CD8-positive, alpha-beta memory T cell (primary cell): ENCODE results near the gene SMARCA2. TPM values are rescaled to one million over a fixed set of nuclear protein-coding genes. Genes with fewer than 3 reads are reported as not detected.

ENCODE experiments used
- CTCF ChIA-PET: fragments of 350-600 bp; sonication (Branson Sonifier 250); formaldehyde crosslinking; loops from one replicate; lab custom pipeline; 2021; ENCODE audit warnings: antibody characterized with exemption; lab: Charles Lee
- POLR2A ChIA-PET: fragments of 350-600 bp; sonication (Branson Sonifier 250); formaldehyde crosslinking; loops from one replicate; lab custom pipeline; 2021; ENCODE audit warnings: antibody characterized with exemption; lab: Charles Lee
- DNase-seq, 5 donors: peaks; one replicate each; pipeline versions ENCODE4 v3.0.0 to v3.0.0-alpha.2; 2020 to 2022; ENCODE audit warnings: mixed read lengths in 1 of 5
- H3K27ac ChIP-seq: one replicate; pipeline ENCODE4 v1.7.0; 2013; ENCODE audit warnings: low read depth, mild to moderate bottlenecking, low read length, moderate library complexity
- H3K27me3 ChIP-seq: 2 replicates; pipeline ENCODE4 v1.7.0; 2013; ENCODE audit warnings: low read length, mild to moderate bottlenecking; ENCODE audit not compliant: insufficient read depth, poor library complexity, severe bottlenecking
- H3K36me3 ChIP-seq: 2 replicates; pipeline ENCODE4 v1.7.0; 2013; ENCODE audit warnings: mild to moderate bottlenecking, low read length, moderate library complexity; ENCODE audit not compliant: insufficient read depth
- H3K4me1 ChIP-seq: 2 replicates; pipeline ENCODE4 v1.7.0; 2013; ENCODE audit warnings: mild to moderate bottlenecking, low read length, moderate library complexity; ENCODE audit not compliant: insufficient read depth
- H3K4me3 ChIP-seq: 2 replicates; pipeline ENCODE4 v1.7.0; 2013; ENCODE audit warnings: mild to moderate bottlenecking, low read length
- H3K9me3 ChIP-seq: 2 replicates; pipeline ENCODE4 v1.7.0; 2013; ENCODE audit warnings: mild to moderate bottlenecking, low read length
- H3K27ac Mint-ChIP-seq, 8 donors: one replicate each; pipeline ENCODE4 v1.8.0; 2020 to 2021; ENCODE audit warnings: mixed read lengths in 8 of 8, mild to moderate bottlenecking in 6 of 8, inconsistent platforms in 3 of 8, moderate library complexity in 3 of 8
- H3K27me3 Mint-ChIP-seq, 2 donors: one replicate each; pipeline ENCODE4 v1.8.0; 2020 to 2021; ENCODE audit warnings: mixed read lengths in 2 of 2, mild to moderate bottlenecking in 1 of 2, moderate library complexity in 1 of 2
- H3K36me3 Mint-ChIP-seq, 3 donors: one replicate each; pipeline ENCODE4 v1.8.0; 2020 to 2021; ENCODE audit warnings: mixed read lengths in 3 of 3, inconsistent platforms in 1 of 3, mild to moderate bottlenecking in 1 of 3
- H3K4me1 Mint-ChIP-seq, 3 donors: one replicate each; pipeline ENCODE4 v1.8.0; 2020 to 2021; ENCODE audit warnings: mixed read lengths in 3 of 3, inconsistent platforms in 1 of 3, mild to moderate bottlenecking in 1 of 3
- H3K4me3 Mint-ChIP-seq, 7 donors: one replicate each; pipeline ENCODE4 v1.8.0; 2020 to 2021; ENCODE audit warnings: mixed read lengths in 7 of 7, mild to moderate bottlenecking in 6 of 7, moderate library complexity in 4 of 7, inconsistent platforms in 2 of 7
- H3K9me3 Mint-ChIP-seq, 5 donors: one replicate each; pipeline ENCODE4 v1.8.0; 2020 to 2022; ENCODE audit warnings: mixed read lengths in 5 of 5, mild to moderate bottlenecking in 3 of 5, moderate library complexity in 2 of 5, inconsistent platforms in 1 of 5
- polyA plus RNA-seq: library from polyadenylated mRNA; unstranded; fragments of 300-500 nt; fragmentation: Illumina TruSeq; gene quantifications from one replicate; pipeline ENCODE4 v1.2.3, GENCODE V29; 2021
- total RNA-seq, 2 experiments: library from RNA; stranded (reverse); gene quantifications; one replicate each; pipeline ENCODE4 v1.2.3, GENCODE V29; 2021

The SMARCA2 gene
- total and polyA plus RNA-seq, 3 experiments from 2014 or later = 56.7 to 156 (median 145) TPM

DNA sequence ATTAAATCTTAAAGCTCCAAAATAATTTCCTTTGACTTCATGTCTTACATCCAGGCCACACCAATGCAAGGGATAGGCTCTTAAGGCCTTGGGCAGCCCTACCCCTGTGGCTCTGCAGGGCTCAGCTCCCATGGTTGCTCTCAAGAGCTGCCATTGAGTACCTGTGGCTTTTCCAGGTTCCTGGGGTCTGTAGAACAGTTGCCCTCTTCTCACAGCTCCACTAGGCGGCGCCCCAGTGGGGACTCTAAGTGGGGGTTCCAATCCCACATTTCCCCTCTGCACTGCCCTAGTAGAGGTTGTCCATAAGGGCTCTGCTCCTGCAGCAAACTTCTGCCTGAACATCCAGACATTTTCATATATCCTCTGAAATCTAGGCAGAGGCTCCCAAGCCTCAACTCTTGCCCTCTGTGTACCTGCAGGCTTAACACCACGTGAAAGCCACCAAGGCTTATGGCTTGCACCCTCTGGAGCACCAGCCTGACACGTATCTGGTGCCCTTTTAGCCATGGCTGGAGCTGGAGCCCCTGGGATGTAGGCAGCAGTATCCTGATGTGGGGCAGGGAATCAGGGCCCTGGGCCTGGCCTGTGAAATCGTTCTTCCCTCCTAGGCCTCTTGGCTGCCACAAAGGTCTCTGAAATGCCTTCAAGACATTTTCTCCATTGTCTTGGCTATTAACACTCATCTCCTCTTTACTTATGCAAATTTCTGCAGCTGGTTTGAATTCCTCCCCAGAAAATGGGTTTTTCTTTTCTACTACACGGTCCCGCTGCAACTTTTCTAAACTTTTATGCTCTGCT, 185.1 kb downstream of the SMARCA2 start:
- POLR2A ChIA-PET = no interaction called here
- H3K27ac Mint-ChIP-seq = peak overlapping the region in 1 of 8 donors; percentile 39
- CTCF ChIA-PET = no interaction called here

DNA sequence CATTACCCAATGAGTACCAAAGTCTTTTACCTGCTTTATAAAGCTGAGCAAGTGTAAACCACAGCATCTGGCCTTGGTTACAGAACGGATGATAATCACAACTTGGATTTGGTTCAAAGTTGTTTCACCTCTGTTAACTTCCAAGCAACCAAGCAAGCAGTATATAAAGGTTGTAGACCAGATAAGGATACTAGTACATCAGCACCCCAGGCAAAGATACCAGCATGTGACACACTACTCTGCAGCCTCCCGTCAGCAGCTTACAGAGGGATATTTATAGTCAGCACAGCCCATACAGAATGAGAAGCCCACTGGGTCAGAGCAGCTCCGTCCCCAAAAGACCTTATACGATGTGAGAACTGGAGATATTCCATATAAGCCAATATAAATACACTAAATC, 193.3 kb downstream of the SMARCA2 start:
- Histone ChIP-seq H3K4me3 (no peak overlapping the region), H3K27ac (no peak overlapping the region), H3K9me3 (no peaks in the 10 kb centered on the region), H3K4me1 (no peaks in the 10 kb centered on the region), H3K36me3 (no peaks in the 10 kb centered on the region), H3K27me3 (no peaks in the 10 kb centered on the region)
- Mint-ChIP-seq H3K27me3 (no peaks in the 10 kb centered on the region), H3K9me3 (peaks cover 0 to 4% (median 0%) of the 10 kb centered on the region in 5 donors), H3K36me3 (peaks cover 3 to 4% (median 4%) of the 10 kb centered on the region in 3 donors), H3K27ac (no peak overlapping the region), H3K4me1 (no peaks in the 10 kb centered on the region), H3K4me3 (no peak overlapping the region)
- ChIA-PET CTCF (no interaction called here), POLR2A (no interaction called here)
- DNase-seq = no peak

More for the DNA sequence above, 185.1 kb downstream of the SMARCA2 start:
- Mint-ChIP-seq H3K27me3 (peaks cover 0 to 4% of the 10 kb centered on the region in 2 donors), H3K4me3 (no peak overlapping the region), H3K36me3 (peaks cover 44 to 68% (median 61%) of the 10 kb centered on the region in 3 donors), H3K4me1 (no peaks in the 10 kb centered on the region), H3K9me3 (peaks cover 3 to 32% (median 15%) of the 10 kb centered on the region in 5 donors)
- Histone ChIP-seq H3K9me3 (no peaks in the 10 kb centered on the region), H3K4me1 (no peaks in the 10 kb centered on the region), H3K27ac (no peak overlapping the region), H3K4me3 (no peak overlapping the region), H3K27me3 (no peaks in the 10 kb centered on the region), H3K36me3 (no peaks in the 10 kb centered on the region)
- DNase-seq = no peak

DNA sequence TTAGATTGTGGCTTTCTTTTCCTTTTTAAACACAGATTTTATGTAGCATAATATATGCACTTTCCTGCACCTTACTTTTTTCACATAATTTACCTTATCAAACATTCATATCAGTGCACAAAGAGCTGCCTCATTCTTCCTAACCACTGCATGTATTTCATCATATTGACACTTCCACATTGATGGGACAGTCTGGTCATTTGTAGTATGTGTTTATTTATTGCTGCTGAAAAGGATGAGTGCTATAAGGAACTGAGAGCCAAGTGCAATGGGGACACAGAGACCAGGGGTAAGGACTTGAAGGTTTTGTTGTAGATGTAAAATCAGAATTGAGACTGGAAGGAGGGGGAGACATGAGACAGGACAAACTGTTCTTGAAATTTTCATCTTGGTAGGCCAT, 193.8 kb downstream of the SMARCA2 start:
- Histone ChIP-seq H3K9me3 (no peaks in the 10 kb centered on the region), H3K27ac (no peak overlapping the region), H3K4me1 (no peaks in the 10 kb centered on the region), H3K27me3 (no peaks in the 10 kb centered on the region), H3K36me3 (no peaks in the 10 kb centered on the region), H3K4me3 (no peak overlapping the region)
- Mint-ChIP-seq H3K9me3 (no peaks in the 10 kb centered on the region), H3K27ac (no peak overlapping the region), H3K4me3 (no peak overlapping the region), H3K4me1 (no peaks in the 10 kb centered on the region), H3K27me3 (no peaks in the 10 kb centered on the region), H3K36me3 (peaks cover 1 to 4% (median 3%) of the 10 kb centered on the region in 3 donors)
- POLR2A ChIA-PET = no interaction called here
- DNase-seq = no peak
- CTCF ChIA-PET = no interaction called here

DNA sequence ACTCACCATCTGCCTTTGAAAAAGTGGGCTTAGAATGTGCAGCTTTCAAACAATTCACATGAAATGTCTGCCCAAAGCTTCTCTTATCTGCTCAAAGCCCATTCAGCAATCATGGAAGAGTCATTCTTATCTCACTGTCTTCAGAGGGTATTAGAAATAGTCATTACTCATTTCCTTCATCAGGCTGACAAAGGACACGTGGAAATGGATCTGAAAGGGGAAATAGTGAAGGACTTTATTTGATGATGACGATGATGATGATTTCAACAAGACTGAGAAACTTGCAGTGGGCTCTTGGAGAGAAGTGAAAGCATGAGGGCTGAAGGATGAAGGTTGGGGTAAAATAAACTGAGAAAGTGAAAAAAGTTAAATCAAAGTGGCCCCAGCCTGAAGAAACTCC, 194.3 kb downstream of the SMARCA2 start:
- Mint-ChIP-seq H3K27me3 (no peaks in the 10 kb centered on the region), H3K9me3 (no peaks in the 10 kb centered on the region), H3K4me1 (no peaks in the 10 kb centered on the region), H3K36me3 (peaks cover 1 to 4% (median 3%) of the 10 kb centered on the region in 3 donors), H3K27ac (no peak overlapping the region), H3K4me3 (no peak overlapping the region)
- ChIA-PET CTCF (no interaction called here), POLR2A (no interaction called here)
- no peak overlapping the region for H3K4me3 ChIP-seq
- no peaks in the 10 kb centered on the region for H3K27me3 ChIP-seq
- no peak for DNase-seq
- H3K9me3 ChIP-seq = no peaks in the 10 kb centered on the region
- H3K36me3 ChIP-seq = no peaks in the 10 kb centered on the region
- H3K4me1 ChIP-seq = no peaks in the 10 kb centered on the region
- no peak overlapping the region for H3K27ac ChIP-seq

DNA sequence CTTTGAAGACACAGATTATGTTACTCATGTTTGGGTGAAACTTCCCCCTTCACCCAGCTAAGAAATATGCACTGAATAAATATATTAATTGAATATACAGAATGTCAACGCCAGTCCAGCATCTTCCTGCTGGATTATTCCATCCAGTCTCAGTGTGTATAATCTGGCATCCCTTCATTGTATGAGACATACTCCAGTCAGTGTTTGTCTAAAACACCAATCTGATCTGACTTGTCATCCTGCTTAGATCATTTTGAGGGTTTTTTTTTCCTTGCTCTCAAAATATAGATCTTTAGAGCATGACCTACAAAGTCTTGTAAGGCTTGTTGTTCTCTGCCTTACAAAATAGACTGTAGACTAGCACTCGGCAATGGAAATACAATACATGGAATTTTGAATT, 195.1 kb downstream of the SMARCA2 start:
- POLR2A ChIA-PET = no interaction called here
- Histone ChIP-seq H3K36me3 (no peaks in the 10 kb centered on the region), H3K4me3 (no peak overlapping the region), H3K4me1 (no peaks in the 10 kb centered on the region), H3K27ac (no peak overlapping the region), H3K9me3 (no peaks in the 10 kb centered on the region), H3K27me3 (no peaks in the 10 kb centered on the region)
- no peaks in the 10 kb centered on the region for H3K9me3 Mint-ChIP-seq
- H3K36me3 Mint-ChIP-seq = peaks cover 0 to 4% (median 3%) of the 10 kb centered on the region in 3 donors
- no peaks in the 10 kb centered on the region for H3K4me1 Mint-ChIP-seq
- no peak for DNase-seq
- no peaks in the 10 kb centered on the region for H3K27me3 Mint-ChIP-seq
- CTCF ChIA-PET = no interaction called here
- H3K27ac Mint-ChIP-seq = no peak overlapping the region
- H3K4me3 Mint-ChIP-seq = no peak overlapping the region

DNA sequence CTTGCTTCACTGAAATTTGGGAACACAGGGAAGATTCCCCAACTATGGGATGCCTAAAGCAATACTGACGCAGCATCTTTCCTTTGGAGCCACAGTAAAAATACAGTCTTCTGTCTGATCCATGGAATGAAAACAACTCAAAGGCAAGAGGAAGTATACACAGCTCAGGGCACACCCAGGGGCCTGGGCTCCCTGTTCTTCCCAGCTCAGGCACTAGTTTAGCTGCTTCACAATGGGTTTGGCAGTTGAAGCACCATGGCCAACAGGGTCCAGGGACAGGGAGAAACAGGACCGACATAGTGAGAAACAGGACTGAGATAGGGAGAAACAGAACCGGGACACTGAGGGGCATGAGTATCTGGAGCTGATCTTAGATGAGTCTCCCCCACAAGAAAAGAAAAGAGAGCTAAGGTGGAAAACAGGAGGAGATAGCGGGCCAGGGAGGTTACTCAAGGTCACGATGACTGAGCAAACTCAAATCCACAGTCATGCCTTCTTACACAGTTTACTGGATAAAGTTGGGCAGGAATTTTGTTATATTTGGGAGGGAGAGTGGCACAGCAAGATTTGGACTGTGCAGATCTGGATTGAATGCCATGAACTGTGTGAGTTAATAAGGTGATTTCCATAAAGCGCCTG, 198.8 kb downstream of the SMARCA2 start:
- Mint-ChIP-seq H3K4me3 (no peak overlapping the region), H3K27me3 (no peaks in the 10 kb centered on the region), H3K4me1 (no peaks in the 10 kb centered on the region), H3K36me3 (peaks cover 0 to 4% (median under 1%) of the 10 kb centered on the region in 3 donors), H3K9me3 (no peaks in the 10 kb centered on the region), H3K27ac (peak overlapping the region in 1 of 8 donors; percentile 47)
- Histone ChIP-seq H3K27ac (no peak overlapping the region), H3K9me3 (no peaks in the 10 kb centered on the region), H3K27me3 (no peaks in the 10 kb centered on the region), H3K36me3 (no peaks in the 10 kb centered on the region), H3K4me1 (no peaks in the 10 kb centered on the region), H3K4me3 (no peak overlapping the region)
- CTCF ChIA-PET = no interaction called here
- POLR2A ChIA-PET = no interaction called here
- DNase-seq = no peak

DNA sequence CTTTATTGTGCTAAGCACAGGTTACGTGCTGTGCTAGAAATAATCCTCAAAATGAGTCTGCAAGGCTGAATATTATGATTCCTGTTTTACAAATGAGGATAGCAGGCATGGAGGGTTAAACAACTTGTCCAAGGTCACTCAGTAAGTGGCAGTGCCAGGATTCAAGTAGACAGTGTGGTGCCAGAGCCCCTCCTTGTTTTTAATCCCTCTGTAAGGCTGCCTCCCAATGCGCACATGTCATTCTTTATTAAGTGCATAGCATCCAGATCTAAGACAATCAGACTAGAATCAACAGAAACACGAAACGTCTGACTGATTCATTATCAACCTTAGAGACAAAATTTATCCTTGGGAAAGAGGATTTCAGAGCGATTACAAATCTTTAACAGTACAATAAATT, 199.6 kb downstream of the SMARCA2 start:
- H3K4me3 Mint-ChIP-seq = no peak overlapping the region
- Histone ChIP-seq H3K4me1 (no peaks in the 10 kb centered on the region), H3K36me3 (no peaks in the 10 kb centered on the region), H3K4me3 (no peak overlapping the region), H3K27ac (no peak overlapping the region), H3K9me3 (no peaks in the 10 kb centered on the region), H3K27me3 (no peaks in the 10 kb centered on the region)
- POLR2A ChIA-PET = no interaction called here
- no peak overlapping the region for H3K27ac Mint-ChIP-seq
- no peak for DNase-seq
- peaks cover 0 to 4% (median 2%) of the 10 kb centered on the region in 3 donors for H3K36me3 Mint-ChIP-seq
- H3K27me3 Mint-ChIP-seq = no peaks in the 10 kb centered on the region
- no peaks in the 10 kb centered on the region for H3K4me1 Mint-ChIP-seq
- CTCF ChIA-PET = no interaction called here
- H3K9me3 Mint-ChIP-seq = no peaks in the 10 kb centered on the region

DNA sequence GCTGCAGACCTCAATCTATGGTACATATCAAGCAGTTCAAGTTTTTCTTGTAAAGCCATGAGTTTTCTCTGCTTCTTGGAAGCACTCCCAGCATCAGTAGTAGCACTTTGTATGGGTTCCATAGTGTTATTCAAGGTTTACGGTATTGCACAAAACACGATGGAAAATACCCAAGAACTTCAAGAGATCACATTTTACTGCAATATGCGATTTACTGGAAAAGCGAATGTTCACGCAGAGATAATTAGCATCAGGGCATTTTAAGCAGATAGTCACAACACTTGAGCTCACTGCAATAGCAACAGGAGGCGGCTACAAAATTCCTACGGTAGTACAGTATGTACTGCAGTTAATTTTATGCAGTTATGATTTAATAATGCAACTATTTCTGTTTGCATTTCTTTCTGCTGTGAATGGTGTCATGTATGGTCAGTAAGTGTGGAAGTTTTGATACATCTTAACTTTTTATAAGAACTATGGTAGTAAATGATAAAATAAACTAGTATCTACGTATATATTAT, 200.8 kb downstream of the SMARCA2 start:
- POLR2A ChIA-PET = no interaction called here
- H3K27me3 Mint-ChIP-seq = no peaks in the 10 kb centered on the region

More for the DNA sequence above, 200.8 kb downstream of the SMARCA2 start:
- Mint-ChIP-seq H3K27ac (no peak overlapping the region), H3K9me3 (peaks cover 0 to under 1% (median 0%) of the 10 kb centered on the region in 5 donors), H3K36me3 (peaks cover 0 to 11% (median 6%) of the 10 kb centered on the region in 3 donors), H3K4me1 (no peaks in the 10 kb centered on the region), H3K4me3 (no peak overlapping the region)
- H3K36me3 ChIP-seq = no peaks in the 10 kb centered on the region
- DNase-seq = no peak
- H3K9me3 ChIP-seq = no peaks in the 10 kb centered on the region
- H3K4me1 ChIP-seq = no peaks in the 10 kb centered on the region
- no peaks in the 10 kb centered on the region for H3K27me3 ChIP-seq
- H3K4me3 ChIP-seq = no peak overlapping the region
- no peak overlapping the region for H3K27ac ChIP-seq
- CTCF ChIA-PET = no interaction called here
